Measurements from ENCODE around the gene TMEM225B.

- TF ChIP-seq POLR2A (IDR thresholded peaks at IDR 0.05; ENCODE audit: low read depth, low read length) (no peak), POLR2AphosphoS5 (IDR thresholded peaks at IDR 0.05; ENCODE audit: low read depth, low read length) (no peak), TAF1 (IDR thresholded peaks at IDR 0.05; ENCODE audit: low read depth, low read length) (no peak), SPI1 (IDR thresholded peaks at IDR 0.05; ENCODE audit: low read depth, low read length) (no peak), POU2F2 (IDR thresholded peaks at IDR 0.05; ENCODE audit: low read depth, low read length) (no peak)
Measured at GRCh38 chr7:99597762-99598501, at the start of gene TMEM225B.

Measured in GM12891 (cell line).